22Rv1 (cell line): ENCODE measurements around the gene CA10.

Source experiments
- H3K27ac ChIP-seq: fragments of 450-650 bp; 2 replicates; pipeline ENCODE4 v1.5.1; 2017
- CTCF ChIP-seq: fragments of 450-650 bp; IDR thresholded peaks from 2 replicates; pipeline ENCODE4 v1.5.1; 2017; ENCODE audit warnings: mild to moderate bottlenecking
- ZFX ChIP-seq: fragments of 450-650 bp; IDR thresholded peaks from 2 replicates; pipeline ENCODE4 v1.6.1; 2017; ENCODE audit warnings: antibody characterized with exemption, borderline replicate concordance

CA10 gene

GRCh38 chr17:51764387-51764971 is 394.0 kb downstream of the CA10 start:
- no peak for TF ChIP-seq ZFX
- TF ChIP-seq CTCF: peak; percentile 92
- H3K27ac ChIP-seq: no peak overlapping the region

- TF ChIP-seq CTCF: no peak
- TF ChIP-seq ZFX: no peak
- no peak overlapping the region for H3K27ac ChIP-seq
Observed at GRCh38 chr17:51763058-51763457, 395.5 kb downstream of the CA10 start.

- no peak for TF ChIP-seq CTCF
- no peak for TF ChIP-seq ZFX
Observed at GRCh38 chr17:51761105-51761504, 397.4 kb downstream of the CA10 start.

GRCh38 chr17:51759260-51759659 is 399.3 kb downstream of the CA10 start:
- no peak overlapping the region for H3K27ac ChIP-seq
- TF ChIP-seq ZFX (no peak), CTCF (no peak)

More at GRCh38 chr17:51761105-51761504, 397.4 kb downstream of the CA10 start:
- H3K27ac ChIP-seq: no peak overlapping the region

GRCh38 chr17:51751072-51751471 is 407.4 kb downstream of the CA10 start:
- H3K27ac ChIP-seq: no peak overlapping the region
- TF ChIP-seq ZFX: no peak
- no peak for TF ChIP-seq CTCF

GRCh38 chr17:51748749-51749604 is 409.5 kb downstream of the CA10 start:
- TF ChIP-seq CTCF: no peak
- no peak for TF ChIP-seq ZFX
- H3K27ac ChIP-seq: no peak overlapping the region

- no peak overlapping the region for H3K27ac ChIP-seq
- TF ChIP-seq CTCF (no peak), ZFX (no peak)
Observed at GRCh38 chr17:51746421-51746820, 412.1 kb downstream of the CA10 start.
